HL-60 (cell line): ENCODE results near the gene C1QC.
A peak's percentile ranks its signal among the peaks of the same experiment; 100 is the strongest.

Experiments used
- POLR2AphosphoS5 ChIP-seq: IDR thresholded peaks from 2 replicates; pipeline ENCODE4 v1.6.1; 2012; ENCODE audit warnings: low read depth
- SPI1 ChIP-seq: IDR thresholded peaks from 2 replicates; pipeline ENCODE4 v1.6.1; 2012; ENCODE audit warnings: low read depth, mild to moderate bottlenecking, borderline replicate concordance
- TF ChIP-seq, protein P1 (sequence below): IDR thresholded peaks from one replicate; pipeline ENCODE4 v1.5.1; 2011; ENCODE audit warnings: low read length, control low read depth, inconsistent platforms; ENCODE audit not compliant: insufficient read depth

DNA sequence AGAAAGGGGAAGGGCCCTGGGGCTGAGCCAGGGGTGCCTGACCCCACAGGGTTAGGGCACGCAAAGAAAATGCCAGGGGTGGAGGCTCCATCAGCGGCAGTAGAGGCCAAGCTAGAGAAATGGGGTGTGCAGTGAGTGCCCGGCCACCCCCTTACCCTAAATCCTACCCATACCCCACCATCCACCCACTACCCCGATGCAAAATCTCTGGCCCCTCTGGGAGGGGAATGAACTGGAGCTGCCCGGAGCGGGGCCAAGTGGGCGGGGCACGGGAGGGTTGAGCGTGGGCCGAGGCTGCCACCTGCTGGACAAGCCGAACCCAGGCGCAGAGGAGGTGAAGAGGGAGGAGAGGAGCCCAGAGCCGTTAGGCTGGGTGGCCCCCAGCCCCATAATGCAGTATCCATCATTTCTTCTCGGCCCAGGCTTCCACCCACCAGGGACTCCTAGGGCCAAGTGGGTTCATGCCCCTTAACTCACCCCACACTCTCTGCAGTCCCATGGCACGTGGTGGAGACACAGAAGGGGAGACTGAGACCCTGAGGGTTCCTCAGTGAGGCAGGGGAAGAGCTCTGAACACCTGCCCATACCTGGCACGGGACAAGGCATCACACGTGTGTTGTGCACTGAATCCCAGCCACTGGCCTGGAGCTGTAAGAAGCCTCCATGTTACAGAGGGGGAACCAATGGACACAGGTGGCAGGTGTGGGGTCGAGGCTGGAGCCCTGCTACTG lies 1.4 kb upstream of the C1QC start:
- TF ChIP-seq, protein P1, sequence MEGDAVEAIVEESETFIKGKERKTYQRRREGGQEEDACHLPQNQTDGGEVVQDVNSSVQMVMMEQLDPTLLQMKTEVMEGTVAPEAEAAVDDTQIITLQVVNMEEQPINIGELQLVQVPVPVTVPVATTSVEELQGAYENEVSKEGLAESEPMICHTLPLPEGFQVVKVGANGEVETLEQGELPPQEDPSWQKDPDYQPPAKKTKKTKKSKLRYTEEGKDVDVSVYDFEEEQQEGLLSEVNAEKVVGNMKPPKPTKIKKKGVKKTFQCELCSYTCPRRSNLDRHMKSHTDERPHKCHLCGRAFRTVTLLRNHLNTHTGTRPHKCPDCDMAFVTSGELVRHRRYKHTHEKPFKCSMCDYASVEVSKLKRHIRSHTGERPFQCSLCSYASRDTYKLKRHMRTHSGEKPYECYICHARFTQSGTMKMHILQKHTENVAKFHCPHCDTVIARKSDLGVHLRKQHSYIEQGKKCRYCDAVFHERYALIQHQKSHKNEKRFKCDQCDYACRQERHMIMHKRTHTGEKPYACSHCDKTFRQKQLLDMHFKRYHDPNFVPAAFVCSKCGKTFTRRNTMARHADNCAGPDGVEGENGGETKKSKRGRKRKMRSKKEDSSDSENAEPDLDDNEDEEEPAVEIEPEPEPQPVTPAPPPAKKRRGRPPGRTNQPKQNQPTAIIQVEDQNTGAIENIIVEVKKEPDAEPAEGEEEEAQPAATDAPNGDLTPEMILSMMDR, result peak; percentile 62
- TF ChIP-seq POLR2AphosphoS5, result no peak
- TF ChIP-seq SPI1, result no peak
